Measurements from ENCODE around the gene LMX1B.

LMX1B gene

GRCh38 chr9:126633881-126634558 is 20.3 kb downstream of the LMX1B start:
- Histone ChIP-seq H3K27ac (ENCODE audit: insufficient read depth in 1 of 2, low read depth in 1 of 2, low read length in 2 of 2, poor library complexity in 1 of 2, severe bottlenecking in 2 of 2) (no peak overlapping the region), H3K9me3 (ENCODE audit: control extremely low read depth in 1 of 5, control insufficient read depth in 4 of 5, insufficient read depth in 2 of 5, low read depth in 1 of 5, low read length in 4 of 5) (no peaks in the 10 kb centered on the region), H3K36me3 (ENCODE audit: control insufficient read depth in 4 of 4, insufficient read depth in 4 of 4, low read length in 3 of 4) (no peaks in the 10 kb centered on the region), H3K27me3 (replicated peaks in 2 of 5; ENCODE audit: control insufficient read depth in 4 of 5, insufficient read depth in 5 of 5, low read length in 4 of 5) (peaks cover 4 to 100% (median 45%) of the 10 kb centered on the region in 5 experiments), H3K4me3 (ENCODE audit: control insufficient read depth in 1 of 7, extremely low read depth in 1 of 7, insufficient read depth in 4 of 7, low read depth in 2 of 7, low read length in 6 of 7) (no peak overlapping the region), H3K4me1 (ENCODE audit: control extremely low read depth in 1 of 4, control insufficient read depth in 4 of 4, insufficient read depth in 4 of 4, low read length in 3 of 4) (peaks cover 0 to 3% (median 1%) of the 10 kb centered on the region in 4 experiments)
- CTCF ChIA-PET: interaction anchor here (1.3 to 1.7 kb wide), 2 partner anchors 33 to 72 kb away, joined by 3 to 5 read pairs; no protein-coding TSS in a partner anchor
- POLR2A ChIA-PET: interaction anchor here (1.1 kb wide), 1 partner anchor 44 kb away, joined by 4 read pairs; no protein-coding TSS in a partner anchor
- WGBS (ENCODE audit: insufficient coverage): 92% methylated on average over 12 of the region's 17 CpGs
- DNase-seq: no peak

- ChIA-PET CTCF (interaction anchor here (1.7 kb wide), 1 partner anchor 71 kb away, joined by 5 read pairs; no protein-coding TSS in a partner anchor), POLR2A (interaction anchor here (1.1 kb wide), 1 partner anchor 42 kb away, joined by 4 read pairs; no protein-coding TSS in a partner anchor)
- H3K9me3 ChIP-seq (ENCODE audit: control extremely low read depth in 1 of 5, control insufficient read depth in 4 of 5, insufficient read depth in 2 of 5, low read depth in 1 of 5, low read length in 4 of 5): no peaks in the 10 kb centered on the region
- no peak overlapping the region for H3K4me3 ChIP-seq (ENCODE audit: control insufficient read depth in 1 of 7, extremely low read depth in 1 of 7, insufficient read depth in 4 of 7, low read depth in 2 of 7, low read length in 6 of 7)
- peaks cover 0 to 3% (median 1%) of the 10 kb centered on the region in 4 experiments for H3K4me1 ChIP-seq (ENCODE audit: control extremely low read depth in 1 of 4, control insufficient read depth in 4 of 4, insufficient read depth in 4 of 4, low read length in 3 of 4)
- 88% methylated on average over 8 of the region's 8 CpGs for WGBS (ENCODE audit: insufficient coverage)
- no peaks in the 10 kb centered on the region for H3K36me3 ChIP-seq (ENCODE audit: control insufficient read depth in 4 of 4, insufficient read depth in 4 of 4, low read length in 3 of 4)
- H3K27ac ChIP-seq (ENCODE audit: insufficient read depth in 1 of 2, low read depth in 1 of 2, low read length in 2 of 2, poor library complexity in 1 of 2, severe bottlenecking in 2 of 2): no peak overlapping the region
- DNase-seq: no peak
- H3K27me3 ChIP-seq (replicated peaks in 2 of 5; ENCODE audit: control insufficient read depth in 4 of 5, insufficient read depth in 5 of 5, low read length in 4 of 5): peaks cover 0 to 100% (median 48%) of the 10 kb centered on the region in 5 experiments
These were observed 21.3 kb downstream of the LMX1B start for GRCh38 chr9:126635061-126635460.

- no peaks in the 10 kb centered on the region for H3K9me3 ChIP-seq (ENCODE audit: control extremely low read depth in 1 of 5, control insufficient read depth in 4 of 5, insufficient read depth in 2 of 5, low read depth in 1 of 5, low read length in 4 of 5)
- H3K4me3 ChIP-seq (ENCODE audit: control insufficient read depth in 1 of 7, extremely low read depth in 1 of 7, insufficient read depth in 4 of 7, low read depth in 2 of 7, low read length in 6 of 7): no peak overlapping the region
- H3K27me3 ChIP-seq (replicated peaks in 2 of 5; ENCODE audit: control insufficient read depth in 4 of 5, insufficient read depth in 5 of 5, low read length in 4 of 5): peaks cover 0 to 100% (median 48%) of the 10 kb centered on the region in 5 experiments
- CTCF ChIA-PET: interaction anchor here (1.1 to 1.7 kb wide), 3 partner anchors 19 to 70 kb away, joined by 3 to 5 read pairs (median 5); no protein-coding TSS in a partner anchor
- POLR2A ChIA-PET: no interaction called here
- H3K36me3 ChIP-seq (ENCODE audit: control insufficient read depth in 4 of 4, insufficient read depth in 4 of 4, low read length in 3 of 4): no peaks in the 10 kb centered on the region
- no peak overlapping the region for H3K27ac ChIP-seq (ENCODE audit: insufficient read depth in 1 of 2, low read depth in 1 of 2, low read length in 2 of 2, poor library complexity in 1 of 2, severe bottlenecking in 2 of 2)
- no peak for DNase-seq
- peaks cover 0 to 3% (median 1%) of the 10 kb centered on the region in 4 experiments for H3K4me1 ChIP-seq (ENCODE audit: control extremely low read depth in 1 of 4, control insufficient read depth in 4 of 4, insufficient read depth in 4 of 4, low read length in 3 of 4)
- 77% methylated on average over 3 of the region's 3 CpGs for WGBS (ENCODE audit: insufficient coverage)
These were observed 22.1 kb downstream of the LMX1B start for GRCh38 chr9:126635661-126636439.

GRCh38 chr9:126636983-126637798 is 23.5 kb downstream of the LMX1B start:
- Histone ChIP-seq H3K36me3 (ENCODE audit: control insufficient read depth in 4 of 4, insufficient read depth in 4 of 4, low read length in 3 of 4) (no peaks in the 10 kb centered on the region), H3K4me1 (ENCODE audit: control extremely low read depth in 1 of 4, control insufficient read depth in 4 of 4, insufficient read depth in 4 of 4, low read length in 3 of 4) (peaks cover 0 to 3% (median 1%) of the 10 kb centered on the region in 4 experiments), H3K4me3 (ENCODE audit: control insufficient read depth in 1 of 7, extremely low read depth in 1 of 7, insufficient read depth in 4 of 7, low read depth in 2 of 7, low read length in 6 of 7) (no peak overlapping the region), H3K27ac (ENCODE audit: insufficient read depth in 1 of 2, low read depth in 1 of 2, low read length in 2 of 2, poor library complexity in 1 of 2, severe bottlenecking in 2 of 2) (no peak overlapping the region), H3K9me3 (ENCODE audit: control extremely low read depth in 1 of 5, control insufficient read depth in 4 of 5, insufficient read depth in 2 of 5, low read depth in 1 of 5, low read length in 4 of 5) (no peaks in the 10 kb centered on the region), H3K27me3 (replicated peaks in 2 of 5; ENCODE audit: control insufficient read depth in 4 of 5, insufficient read depth in 5 of 5, low read length in 4 of 5) (peaks cover 0 to 99% (median 44%) of the 10 kb centered on the region in 5 experiments)
- POLR2A ChIA-PET: no interaction called here
- CTCF ChIA-PET: interaction anchor here (1.5 kb wide), 1 partner anchor 53 kb away, joined by 5 read pairs; no protein-coding TSS in a partner anchor
- DNase-seq: no peak
- 62% methylated on average over 11 of the region's 17 CpGs for WGBS (ENCODE audit: insufficient coverage)

GRCh38 chr9:126638571-126639132 is 24.9 kb downstream of the LMX1B start:
- no peak overlapping the region for H3K4me3 ChIP-seq (ENCODE audit: control insufficient read depth in 1 of 7, extremely low read depth in 1 of 7, insufficient read depth in 4 of 7, low read depth in 2 of 7, low read length in 6 of 7)
- DNase-seq: no peak
- WGBS (ENCODE audit: insufficient coverage): 5% methylated on average over 27 of the region's 30 CpGs
- POLR2A ChIA-PET: no interaction called here
- H3K27me3 ChIP-seq (replicated peaks in 2 of 5; ENCODE audit: control insufficient read depth in 4 of 5, insufficient read depth in 5 of 5, low read length in 4 of 5): peaks cover 0 to 99% (median 47%) of the 10 kb centered on the region in 5 experiments
- CTCF ChIA-PET: interaction anchor here (0.7 kb wide), 1 partner anchor 63 kb away, joined by 3 read pairs; no protein-coding TSS in a partner anchor
- H3K36me3 ChIP-seq (ENCODE audit: control insufficient read depth in 4 of 4, insufficient read depth in 4 of 4, low read length in 3 of 4): no peaks in the 10 kb centered on the region
- H3K4me1 ChIP-seq (ENCODE audit: control extremely low read depth in 1 of 4, control insufficient read depth in 4 of 4, insufficient read depth in 4 of 4, low read length in 3 of 4): peaks cover 0 to 3% (median 1%) of the 10 kb centered on the region in 4 experiments
- no peaks in the 10 kb centered on the region for H3K9me3 ChIP-seq (ENCODE audit: control extremely low read depth in 1 of 5, control insufficient read depth in 4 of 5, insufficient read depth in 2 of 5, low read depth in 1 of 5, low read length in 4 of 5)
- no peak overlapping the region for H3K27ac ChIP-seq (ENCODE audit: insufficient read depth in 1 of 2, low read depth in 1 of 2, low read length in 2 of 2, poor library complexity in 1 of 2, severe bottlenecking in 2 of 2)

GRCh38 chr9:126639318-126640000 is 25.7 kb downstream of the LMX1B start:
- H3K4me3 ChIP-seq (ENCODE audit: control insufficient read depth in 1 of 7, extremely low read depth in 1 of 7, insufficient read depth in 4 of 7, low read depth in 2 of 7, low read length in 6 of 7): no peak overlapping the region
- no peak overlapping the region for H3K27ac ChIP-seq (ENCODE audit: insufficient read depth in 1 of 2, low read depth in 1 of 2, low read length in 2 of 2, poor library complexity in 1 of 2, severe bottlenecking in 2 of 2)
- H3K27me3 ChIP-seq (replicated peaks in 2 of 5; ENCODE audit: control insufficient read depth in 4 of 5, insufficient read depth in 5 of 5, low read length in 4 of 5): peaks cover 0 to 99% (median 53%) of the 10 kb centered on the region in 5 experiments
- H3K9me3 ChIP-seq (ENCODE audit: control extremely low read depth in 1 of 5, control insufficient read depth in 4 of 5, insufficient read depth in 2 of 5, low read depth in 1 of 5, low read length in 4 of 5): no peaks in the 10 kb centered on the region
- H3K36me3 ChIP-seq (ENCODE audit: control insufficient read depth in 4 of 4, insufficient read depth in 4 of 4, low read length in 3 of 4): no peaks in the 10 kb centered on the region
- POLR2A ChIA-PET: no interaction called here
- peaks cover 0 to 3% (median 1%) of the 10 kb centered on the region in 4 experiments for H3K4me1 ChIP-seq (ENCODE audit: control extremely low read depth in 1 of 4, control insufficient read depth in 4 of 4, insufficient read depth in 4 of 4, low read length in 3 of 4)
- no peak for DNase-seq
- CTCF ChIA-PET: interaction anchor here (1.2 to 2.7 kb wide), 4 partner anchors 10 to 82 kb away, joined by 4 to 12 read pairs (median 5); no protein-coding TSS in a partner anchor
- WGBS (ENCODE audit: insufficient coverage): 54% methylated on average over 7 of the region's 12 CpGs

Measured in common myeloid progenitor, CD34-positive (primary cell).